Gastroesophageal sphincter (tissue), 4 donors: ENCODE measurements around the gene ACTN1. TPM values are rescaled to one million over a fixed set of nuclear protein-coding genes. Genes with fewer than 3 reads are reported as not detected.
A peak's percentile ranks its signal among the peaks of the same experiment; 100 is the strongest.

ENCODE experiments used
- ATAC-seq: fragments of 150-250 bp; one replicate; pipeline ENCODE4 v1.9.1; 2016; ENCODE audit warnings: mild to moderate bottlenecking, moderate library complexity
- H3K27ac ChIP-seq, 4 donors: fragments of 200-600 bp; sonication (generic) in 3 of 4; 1 replicate in 3 of 4; 2 replicates in 1 of 4; pipeline ENCODE4 v1.5.1; 2016 to 2019
- H3K27me3 ChIP-seq: fragments of 200-600 bp; sonication (generic); one replicate; pipeline ENCODE4 v1.5.1; 2019
- H3K36me3 ChIP-seq, 2 donors: fragments of 200-600 bp; sonication (generic); one replicate each; pipeline ENCODE4 v1.5.1; 2019; ENCODE audit warnings: control low read depth in 1 of 2
- H3K4me1 ChIP-seq, 3 donors: fragments of 200-600 bp; sonication (generic); 1 replicate in 2 of 3; 2 replicates in 1 of 3; pipeline ENCODE4 v1.5.1; 2016 to 2019; ENCODE audit warnings: control low read depth in 2 of 3
- H3K4me3 ChIP-seq, 2 donors: fragments of 200-600 bp; sonication (generic); one replicate each; pipeline ENCODE4 v1.5.1; 2019; ENCODE audit warnings: mild to moderate bottlenecking in 1 of 2, moderate library complexity in 1 of 2
- H3K9me3 ChIP-seq, 3 donors: fragments of 200-600 bp; sonication (generic); one replicate each; pipeline ENCODE4 v1.5.1; 2017 to 2019; ENCODE audit warnings: control low read depth in 2 of 3
- EP300 ChIP-seq: sonication (generic); formaldehyde crosslinking; IDR thresholded peaks from one replicate; pipeline ENCODE4 v1.6.1; 2017; ENCODE audit warnings: antibody characterized with exemption, mild to moderate bottlenecking
- POLR2A ChIP-seq, 2 donors: fragments of 450-650 bp; IDR thresholded peaks; one replicate each; pipeline ENCODE4 v1.6.1; 2017; ENCODE audit warnings: antibody characterized with exemption in 2 of 2, mild to moderate bottlenecking in 2 of 2, moderate library complexity in 1 of 2
- POLR2AphosphoS5 ChIP-seq: sonication (generic); formaldehyde crosslinking; IDR thresholded peaks from one replicate; pipeline ENCODE4 v1.6.1; 2017; ENCODE audit warnings: antibody characterized with exemption
- WGBS, 2 donors: methylation state at CpG; one replicate each; pipeline ENCODE4 v1.1.5; 2018; ENCODE audit warnings: low coverage in 1 of 2; 5-methylcytosine and 5-hydroxymethylcytosine counted together
- total RNA-seq, 4 donors: library from RNA; depleted of rRNA; stranded (reverse); fragments of >200 nt; gene quantifications; one replicate each; pipeline ENCODE4 v1.1.0, GENCODE V29; 2016
- TF ChIP-seq, protein P1 (sequence below), 4 experiments: fragments of 200-600 bp in 2 of 4; fragments of 450-650 bp in 2 of 4; sonication (generic) in 1 of 4; IDR thresholded peaks; one replicate each; pipeline ENCODE4 v1.5.1; 2017 to 2019; ENCODE audit warnings: antibody characterized with exemption in 4 of 4, mild to moderate bottlenecking in 2 of 4, moderate library complexity in 2 of 4

Gene ACTN1
- total RNA-seq, 4 donors from 2014 or later, result 776 to 1,910 (median 969) TPM

DNA sequence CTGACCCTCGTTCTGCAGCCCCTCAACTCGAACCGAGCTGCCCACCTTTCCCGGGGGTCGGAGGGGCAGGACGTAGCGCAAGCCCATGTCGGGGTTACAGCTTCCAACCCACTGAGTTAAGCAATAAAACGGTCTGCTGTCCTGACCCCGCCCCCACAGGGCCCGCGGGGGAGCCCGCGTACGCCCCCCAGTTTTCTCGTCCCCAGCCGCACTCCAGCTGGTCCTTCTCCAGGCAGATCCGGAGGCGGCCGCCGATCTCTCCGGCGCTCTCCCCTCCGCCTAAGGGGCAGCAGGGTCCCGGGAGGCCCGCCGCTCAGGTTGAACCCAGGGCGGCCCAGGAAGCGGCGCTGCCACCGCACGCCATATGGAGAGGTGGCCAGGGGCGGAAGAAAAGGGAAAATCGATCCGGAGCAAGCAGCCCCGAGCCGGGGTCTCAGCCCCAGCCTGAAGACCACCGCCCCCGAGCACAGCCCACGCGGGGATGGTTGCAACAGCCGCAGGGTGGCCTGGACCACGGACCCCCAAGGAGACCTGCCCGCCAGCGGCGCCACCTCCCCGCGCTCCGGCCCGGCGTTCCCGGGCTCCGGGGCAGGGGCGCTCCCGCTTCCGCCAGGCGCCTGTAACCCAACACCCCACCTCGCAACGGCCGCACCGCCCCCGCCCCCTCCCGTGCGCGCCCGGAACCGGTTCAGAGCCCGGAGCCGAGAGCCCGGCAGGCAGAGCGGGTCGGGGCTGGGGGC, 760 bp downstream of the ACTN1 start:
- Histone ChIP-seq H3K27ac (peak overlapping the region; percentile 94 to 100 (median 98)), H3K36me3 (peaks cover 0 to 15% of the 10 kb centered on the region in 2 donors), H3K4me3 (peak overlapping the region; percentile 71 to 89), H3K27me3 (no peaks in the 10 kb centered on the region), H3K9me3 (no peaks in the 10 kb centered on the region), H3K4me1 (peaks cover 3 to 80% (median 22%) of the 10 kb centered on the region in 3 donors)
- WGBS, 2 donors, result no CpG with 5 or more reads among the region's 72 CpGs
- no peak for TF ChIP-seq EP300
- peak; percentile 23 for TF ChIP-seq POLR2AphosphoS5
- peak; percentile 9 to 13 for TF ChIP-seq POLR2A (IDR thresholded peaks at IDR 0.05)
- TF ChIP-seq, protein P1, sequence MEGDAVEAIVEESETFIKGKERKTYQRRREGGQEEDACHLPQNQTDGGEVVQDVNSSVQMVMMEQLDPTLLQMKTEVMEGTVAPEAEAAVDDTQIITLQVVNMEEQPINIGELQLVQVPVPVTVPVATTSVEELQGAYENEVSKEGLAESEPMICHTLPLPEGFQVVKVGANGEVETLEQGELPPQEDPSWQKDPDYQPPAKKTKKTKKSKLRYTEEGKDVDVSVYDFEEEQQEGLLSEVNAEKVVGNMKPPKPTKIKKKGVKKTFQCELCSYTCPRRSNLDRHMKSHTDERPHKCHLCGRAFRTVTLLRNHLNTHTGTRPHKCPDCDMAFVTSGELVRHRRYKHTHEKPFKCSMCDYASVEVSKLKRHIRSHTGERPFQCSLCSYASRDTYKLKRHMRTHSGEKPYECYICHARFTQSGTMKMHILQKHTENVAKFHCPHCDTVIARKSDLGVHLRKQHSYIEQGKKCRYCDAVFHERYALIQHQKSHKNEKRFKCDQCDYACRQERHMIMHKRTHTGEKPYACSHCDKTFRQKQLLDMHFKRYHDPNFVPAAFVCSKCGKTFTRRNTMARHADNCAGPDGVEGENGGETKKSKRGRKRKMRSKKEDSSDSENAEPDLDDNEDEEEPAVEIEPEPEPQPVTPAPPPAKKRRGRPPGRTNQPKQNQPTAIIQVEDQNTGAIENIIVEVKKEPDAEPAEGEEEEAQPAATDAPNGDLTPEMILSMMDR (IDR thresholded peaks at IDR 0.05), result peak in 1 of 4 experiments; percentile 25
- peak; percentile 34 for ATAC-seq

DNA sequence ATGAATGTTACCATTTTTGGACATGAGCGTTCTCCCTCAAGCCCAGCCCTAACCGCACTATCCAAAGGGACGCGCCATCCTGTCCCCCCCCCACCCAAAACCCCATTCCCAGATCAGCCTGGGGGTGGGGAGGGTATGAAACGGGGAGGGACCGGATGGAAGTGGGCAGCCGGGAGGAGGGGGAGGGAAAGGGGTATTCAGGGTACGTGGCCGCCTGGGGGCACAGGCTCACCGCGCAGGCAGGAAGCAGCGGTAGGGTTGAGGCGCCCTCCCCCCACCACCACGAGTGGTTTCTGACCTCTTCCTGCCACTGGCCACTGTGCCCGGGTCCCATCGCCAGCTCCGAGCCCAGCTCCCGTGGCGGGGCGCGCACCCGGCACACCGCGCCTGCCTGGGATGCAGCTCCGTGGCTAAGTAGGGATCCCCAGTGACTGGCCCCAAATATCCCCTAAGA, 1.4 kb downstream of the ACTN1 start:
- ATAC-seq, result peak; percentile 44
- no peaks in the 10 kb centered on the region for H3K27me3 ChIP-seq
- TF ChIP-seq POLR2AphosphoS5 (peak; percentile 98), POLR2A (IDR thresholded peaks at IDR 0.05) (peak; percentile 84 to 95), EP300 (no peak)
- TF ChIP-seq, protein P1 (IDR thresholded peaks at IDR 0.05), result peak in 3 of 4 experiments; percentile 30 to 48 (median 33)
- H3K4me1 ChIP-seq, result peaks cover 3 to 80% (median 26%) of the 10 kb centered on the region in 3 donors
- peak overlapping the region; percentile 94 to 100 (median 98) for H3K27ac ChIP-seq
- H3K36me3 ChIP-seq, result peaks cover 0 to 21% of the 10 kb centered on the region in 2 donors
- H3K9me3 ChIP-seq, result no peaks in the 10 kb centered on the region
- peak overlapping the region; percentile 71 to 89 for H3K4me3 ChIP-seq
- WGBS, 2 donors, result 0% methylated on average over 5 of the region's 25 CpGs; no CpG with 5 or more reads in 1 of the 2 donors

DNA sequence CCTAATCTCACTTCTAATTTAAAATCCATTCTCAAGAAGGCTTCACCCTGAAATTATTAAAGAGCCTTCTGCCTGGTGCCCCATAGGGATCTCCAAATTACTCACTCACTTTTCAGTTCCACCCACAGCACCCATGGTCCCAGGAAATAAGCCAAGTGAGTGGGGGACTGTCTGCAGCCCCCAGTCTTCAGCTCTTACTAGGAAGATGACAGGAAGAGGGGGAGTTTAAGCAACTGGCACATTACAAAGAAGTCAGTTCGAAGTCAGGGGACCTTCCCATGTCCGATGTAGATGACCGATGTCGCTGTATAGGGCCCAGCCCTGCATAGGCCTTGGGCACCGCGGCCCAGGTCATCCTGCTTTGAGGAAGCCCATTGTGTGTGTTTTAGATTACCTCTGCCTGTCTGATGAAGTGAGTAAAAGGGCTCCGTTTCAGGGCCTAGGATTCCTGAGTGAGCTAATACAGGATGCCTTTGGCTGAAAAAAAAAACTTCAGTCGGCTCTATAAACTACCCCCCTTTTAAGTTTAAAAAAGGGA, 1.9 kb downstream of the ACTN1 start:
- H3K27me3 ChIP-seq, result no peaks in the 10 kb centered on the region
- ATAC-seq, result no peak
- H3K27ac ChIP-seq, result peak overlapping the region; percentile 94 to 100 (median 98)
- 0 to 20% methylated on average over 1 to 2 of the region's 8 CpGs for WGBS, 2 donors
- peaks cover 3 to 80% (median 26%) of the 10 kb centered on the region in 3 donors for H3K4me1 ChIP-seq
- H3K9me3 ChIP-seq, result no peaks in the 10 kb centered on the region
- peak; percentile 84 for TF ChIP-seq POLR2AphosphoS5
- TF ChIP-seq POLR2A (IDR thresholded peaks at IDR 0.05), result peak; percentile 20 to 58
- no peak for TF ChIP-seq EP300
- H3K4me3 ChIP-seq, result peak overlapping the region; percentile 71 to 89
- peaks cover 0 to 25% of the 10 kb centered on the region in 2 donors for H3K36me3 ChIP-seq

DNA sequence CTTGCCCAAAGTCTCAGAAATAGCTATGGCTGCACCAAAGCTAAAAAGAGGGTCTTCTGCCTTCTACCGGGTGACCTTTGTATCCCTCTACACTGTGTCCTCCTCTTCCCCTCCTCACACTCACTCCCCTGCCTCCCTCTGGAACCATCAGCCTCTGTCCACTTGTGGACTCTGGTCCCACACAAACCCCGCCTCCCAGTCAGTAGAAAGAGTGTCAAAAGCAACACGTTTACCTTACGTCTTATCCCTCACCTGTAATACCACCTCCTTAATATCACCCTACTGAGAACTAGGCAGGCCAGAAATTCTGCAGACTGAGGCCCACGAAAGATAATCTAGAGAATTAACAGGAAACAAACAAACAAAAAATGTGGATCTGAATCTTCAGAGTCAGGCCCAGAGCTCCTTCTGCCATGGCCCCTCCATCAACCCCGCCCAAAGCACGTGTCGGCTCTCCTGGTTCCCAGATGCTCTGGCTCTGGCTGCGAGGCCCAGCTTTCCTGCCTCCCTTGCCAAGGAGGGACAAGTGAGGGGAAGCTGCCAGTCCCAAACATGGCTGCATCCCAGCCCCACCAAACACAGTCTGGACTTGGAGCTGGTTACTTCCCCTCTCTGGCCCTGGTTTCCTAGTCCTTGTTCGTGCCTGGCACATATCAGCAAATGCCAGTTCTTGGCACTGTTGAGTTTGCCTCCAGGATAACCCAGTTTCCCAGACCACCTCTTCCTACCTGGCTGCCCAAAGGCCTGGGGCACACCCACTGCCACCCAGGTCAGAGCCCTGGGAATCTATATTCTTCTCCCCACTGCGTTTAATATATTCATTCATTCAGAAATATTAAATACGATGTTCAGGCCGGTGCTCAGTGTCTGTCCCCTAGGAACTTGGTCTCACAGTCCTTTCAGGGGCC, 2.7 kb downstream of the ACTN1 start:
- Histone ChIP-seq H3K36me3 (peaks cover 0 to 27% of the 10 kb centered on the region in 2 donors), H3K4me1 (peaks cover 11 to 80% (median 33%) of the 10 kb centered on the region in 3 donors), H3K4me3 (peak overlapping the region; percentile 71 to 89), H3K9me3 (no peaks in the 10 kb centered on the region), H3K27me3 (no peaks in the 10 kb centered on the region), H3K27ac (peak overlapping the region; percentile 94 to 100 (median 98))
- ATAC-seq, result no peak
- WGBS, 2 donors, result 23 to 31% methylated on average over 4 to 11 of the region's 13 CpGs
- TF ChIP-seq, protein P1 (IDR thresholded peaks at IDR 0.05), result no peak
- peak; percentile 7 to 29 for TF ChIP-seq POLR2A (IDR thresholded peaks at IDR 0.05)
- TF ChIP-seq EP300, result no peak
- peak; percentile 78 for TF ChIP-seq POLR2AphosphoS5
